K562 (cell line): ENCODE measurements around the gene WIPF2. TPM values are rescaled to one million over a fixed set of nuclear protein-coding genes. Genes with fewer than 3 reads are reported as not detected.
A peak's percentile ranks its signal among the peaks of the same experiment; 100 is the strongest.

ENCODE experiments used
- ARHGAP35 ChIP-seq: fragments of 450-650 bp; IDR thresholded peaks from 2 replicates; pipeline ENCODE4 v1.6.1; 2018; ENCODE audit not compliant: partially characterized antibody
- DACH1 ChIP-seq: fragments of 450-650 bp; IDR thresholded peaks from 2 replicates; pipeline ENCODE4 v1.6.1; 2018; ENCODE audit not compliant: partially characterized antibody
- EZH2 ChIP-seq: IDR thresholded peaks from 2 replicates; pipeline ENCODE4 v1.6.1; 2012; ENCODE audit warnings: low read depth, mild to moderate bottlenecking, inconsistent platforms, low read length, borderline replicate concordance
- NRF1 ChIP-seq, 2 experiments: fragments of 450-650 bp; IDR thresholded peaks in 1 of 2; conservative IDR thresholded peaks in 1 of 2; 2 replicates each; pipeline ENCODE4 v1.6.1; 2014; ENCODE audit warnings: mild to moderate bottlenecking in 2 of 2
- SNIP1 ChIP-seq: fragments of 450-650 bp; IDR thresholded peaks from 2 replicates; pipeline ENCODE4 v1.7.1; 2017; ENCODE audit warnings: low read depth, mild to moderate bottlenecking
- TSC22D4 ChIP-seq: fragments of 450-650 bp; IDR thresholded peaks from 2 replicates; pipeline ENCODE4 v1.6.1; 2016; ENCODE audit warnings: missing genetic modification characterization, missing biosample characterization, control low read depth
- ZNF449 ChIP-seq: fragments of 250-450 bp; sonication (Bioruptor Pico); IDR thresholded peaks from 2 replicates; pipeline ENCODE4 v1.8.0; 2022; ENCODE audit warnings: moderate library complexity, mild to moderate bottlenecking, inconsistent platforms
- polyA plus RNA-seq, 8 experiments: library from polyadenylated mRNA; depleted of rRNA in 4 of 8; stranded (reverse) in 5 of 8; unstranded in 3 of 8; fragments of >200 nt; fragmentation: Nextera tagmentation in 2 of 8; fragmentation: Illumina TruSeq in 1 of 8; extraction: Ambion mirVana in 2 of 8; extraction: Trizol in 1 of 8; gene quantifications; 2 replicates each; pipeline versions ENCODE4 v1.2.1 to v1.2.3, GENCODE V29; 2011 to 2014; ENCODE audit warnings: inconsistent platforms in 1 of 8, missing spikeins in 1 of 8
- total RNA-seq, 7 experiments: library from RNA; depleted of rRNA in 6 of 7; stranded (reverse); fragments of >200 nt in 6 of 7; fragmentation: Illumina TruSeq in 2 of 7; extraction: Trizol in 2 of 7; gene quantifications; 2 replicates each; pipeline versions ENCODE4 v1.2.1 to v1.2.3, GENCODE V29; 2011 to 2021; ENCODE audit warnings: low replicate concordance in 1 of 7
- TF ChIP-seq, protein P1 (sequence below), 2 experiments: fragments of 450-650 bp in 1 of 2; sonication (generic) in 1 of 2; formaldehyde crosslinking in 1 of 2; IDR thresholded peaks; 2 replicates each; pipeline versions ENCODE4 v1.7.1 to v1.9.0; 2016 to 2022; ENCODE audit warnings: inconsistent platforms in 1 of 2, mild to moderate bottlenecking in 1 of 2, missing genetic modification reagents in 1 of 2
- TF ChIP-seq, protein P2 (sequence below): fragments of 200-800 bp; sonication (Bioruptor generic); IDR thresholded peaks from 2 replicates; pipeline ENCODE4 v1.6.1; 2017; ENCODE audit warnings: missing genetic modification characterization, missing compliant biosample characterization

Gene WIPF2
- total and polyA plus RNA-seq, 9 of the 15 experiments (the other 6 are each of a cell fraction or from before 2014, with no cell fraction given), result 3.6 to 15.0 (median 5.3) TPM

GRCh38 chr17:40219594-40220338, 662 bp downstream of the WIPF2 start (continued):
- TF ChIP-seq, protein P1, sequence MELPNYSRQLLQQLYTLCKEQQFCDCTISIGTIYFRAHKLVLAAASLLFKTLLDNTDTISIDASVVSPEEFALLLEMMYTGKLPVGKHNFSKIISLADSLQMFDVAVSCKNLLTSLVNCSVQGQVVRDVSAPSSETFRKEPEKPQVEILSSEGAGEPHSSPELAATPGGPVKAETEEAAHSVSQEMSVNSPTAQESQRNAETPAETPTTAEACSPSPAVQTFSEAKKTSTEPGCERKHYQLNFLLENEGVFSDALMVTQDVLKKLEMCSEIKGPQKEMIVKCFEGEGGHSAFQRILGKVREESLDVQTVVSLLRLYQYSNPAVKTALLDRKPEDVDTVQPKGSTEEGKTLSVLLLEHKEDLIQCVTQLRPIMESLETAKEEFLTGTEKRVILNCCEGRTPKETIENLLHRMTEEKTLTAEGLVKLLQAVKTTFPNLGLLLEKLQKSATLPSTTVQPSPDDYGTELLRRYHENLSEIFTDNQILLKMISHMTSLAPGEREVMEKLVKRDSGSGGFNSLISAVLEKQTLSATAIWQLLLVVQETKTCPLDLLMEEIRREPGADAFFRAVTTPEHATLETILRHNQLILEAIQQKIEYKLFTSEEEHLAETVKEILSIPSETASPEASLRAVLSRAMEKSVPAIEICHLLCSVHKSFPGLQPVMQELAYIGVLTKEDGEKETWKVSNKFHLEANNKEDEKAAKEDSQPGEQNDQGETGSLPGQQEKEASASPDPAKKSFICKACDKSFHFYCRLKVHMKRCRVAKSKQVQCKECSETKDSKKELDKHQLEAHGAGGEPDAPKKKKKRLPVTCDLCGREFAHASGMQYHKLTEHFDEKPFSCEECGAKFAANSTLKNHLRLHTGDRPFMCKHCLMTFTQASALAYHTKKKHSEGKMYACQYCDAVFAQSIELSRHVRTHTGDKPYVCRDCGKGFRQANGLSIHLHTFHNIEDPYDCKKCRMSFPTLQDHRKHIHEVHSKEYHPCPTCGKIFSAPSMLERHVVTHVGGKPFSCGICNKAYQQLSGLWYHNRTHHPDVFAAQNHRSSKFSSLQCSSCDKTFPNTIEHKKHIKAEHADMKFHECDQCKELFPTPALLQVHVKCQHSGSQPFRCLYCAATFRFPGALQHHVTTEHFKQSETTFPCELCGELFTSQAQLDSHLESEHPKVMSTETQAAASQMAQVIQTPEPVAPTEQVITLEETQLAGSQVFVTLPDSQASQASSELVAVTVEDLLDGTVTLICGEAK (IDR thresholded peaks at IDR 0.05), result peak; percentile 57
- TF ChIP-seq, protein P1 (CRISPR knock-in tag; IDR thresholded peaks at IDR 0.05), result no peak
- TF ChIP-seq EZH2 (no peak), DACH1 (no peak), TSC22D4 (no peak), NRF1 (conservative IDR thresholded peaks at IDR 0.05 in 1 of 2, IDR thresholded peaks at IDR 0.05 in 1 of 2) (0 out of 4 replicates have a peak, but pooled peaks of 1 of the 2 experiments have one; percentile 9), ARHGAP35 (no peak), SNIP1 (peak; percentile 60; the same call in 1 of the 2 replicates), ZNF449 (no peak)
- TF ChIP-seq, protein P2, sequence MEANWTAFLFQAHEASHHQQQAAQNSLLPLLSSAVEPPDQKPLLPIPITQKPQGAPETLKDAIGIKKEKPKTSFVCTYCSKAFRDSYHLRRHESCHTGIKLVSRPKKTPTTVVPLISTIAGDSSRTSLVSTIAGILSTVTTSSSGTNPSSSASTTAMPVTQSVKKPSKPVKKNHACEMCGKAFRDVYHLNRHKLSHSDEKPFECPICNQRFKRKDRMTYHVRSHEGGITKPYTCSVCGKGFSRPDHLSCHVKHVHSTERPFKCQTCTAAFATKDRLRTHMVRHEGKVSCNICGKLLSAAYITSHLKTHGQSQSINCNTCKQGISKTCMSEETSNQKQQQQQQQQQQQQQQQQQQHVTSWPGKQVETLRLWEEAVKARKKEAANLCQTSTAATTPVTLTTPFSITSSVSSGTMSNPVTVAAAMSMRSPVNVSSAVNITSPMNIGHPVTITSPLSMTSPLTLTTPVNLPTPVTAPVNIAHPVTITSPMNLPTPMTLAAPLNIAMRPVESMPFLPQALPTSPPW (CRISPR knock-in tag), result peak; percentile 88
